ENCODE measurements around the gene SLC30A9.

The SLC30A9 gene

DNA sequence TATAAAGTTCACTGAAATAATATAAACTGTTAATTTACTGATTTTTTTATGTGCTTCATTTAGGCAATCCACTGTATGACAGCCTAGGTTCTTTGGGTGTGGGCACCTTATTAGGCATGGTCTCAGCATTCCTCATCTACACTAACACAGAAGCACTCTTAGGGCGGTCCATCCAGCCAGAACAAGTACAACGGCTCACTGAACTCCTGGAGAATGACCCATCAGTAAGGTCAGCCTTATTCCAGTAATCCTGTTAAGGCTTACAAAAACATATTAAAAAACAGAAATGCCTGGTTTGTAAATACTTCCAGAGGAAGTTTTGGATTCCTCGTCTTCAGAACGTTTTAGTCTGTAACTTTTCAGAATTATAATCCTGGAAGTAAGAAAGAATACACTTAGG lies 80.1 kb downstream of the SLC30A9 start:
- H3K36me3 ChIP-seq (ENCODE audit: control insufficient read depth in 5 of 5, insufficient read depth in 5 of 5, low read length in 5 of 5) = peaks cover 12 to 41% (median 28%) of the 10 kb centered on the region in 5 donors
- H3K9ac ChIP-seq (ENCODE audit: low read length in 5 of 5) = no peak overlapping the region
- no peak overlapping the region for H3K27ac ChIP-seq (ENCODE audit: low read depth, low read length)
- H3K9me3 ChIP-seq (ENCODE audit: control insufficient read depth in 5 of 5, low read length in 5 of 5) = no peaks in the 10 kb centered on the region
- no peaks in the 10 kb centered on the region for H3K4me1 ChIP-seq (ENCODE audit: control insufficient read depth in 5 of 5, insufficient read depth in 5 of 5, low read length in 5 of 5)
- H3K4me3 ChIP-seq (ENCODE audit: low read depth in 1 of 5, low read length in 5 of 5) = no peak overlapping the region
- no peaks in the 10 kb centered on the region for H3K27me3 ChIP-seq (ENCODE audit: control insufficient read depth in 5 of 5, insufficient read depth in 4 of 5, low read length in 5 of 5)

DNA sequence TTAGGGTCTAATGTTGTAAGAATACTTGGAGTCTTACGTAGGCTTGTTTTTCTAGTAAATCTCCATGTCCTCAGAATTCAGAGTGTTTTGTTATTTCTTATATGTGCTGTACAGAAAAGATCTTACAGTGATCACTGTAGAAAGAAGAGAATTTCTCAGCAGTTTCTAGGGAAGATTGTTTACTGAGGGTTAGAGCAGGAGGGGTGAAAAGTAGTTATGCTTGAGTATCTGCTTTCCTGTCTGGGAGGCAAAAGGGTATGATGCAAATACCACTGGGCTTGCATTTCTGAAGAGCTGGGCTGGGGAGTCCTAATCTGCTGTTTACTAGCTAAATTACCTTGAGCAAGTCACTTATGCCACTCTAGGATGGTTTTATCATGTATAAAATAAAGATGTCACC lies 84.0 kb downstream of the SLC30A9 start:
- Histone ChIP-seq H3K4me1 (ENCODE audit: control insufficient read depth in 5 of 5, insufficient read depth in 5 of 5, low read length in 5 of 5) (no peaks in the 10 kb centered on the region), H3K9me3 (ENCODE audit: control insufficient read depth in 5 of 5, low read length in 5 of 5) (no peaks in the 10 kb centered on the region), H3K27me3 (ENCODE audit: control insufficient read depth in 5 of 5, insufficient read depth in 4 of 5, low read length in 5 of 5) (no peaks in the 10 kb centered on the region), H3K4me3 (ENCODE audit: low read depth in 1 of 5, low read length in 5 of 5) (no peak overlapping the region), H3K36me3 (ENCODE audit: control insufficient read depth in 5 of 5, insufficient read depth in 5 of 5, low read length in 5 of 5) (peaks cover 10 to 34% (median 26%) of the 10 kb centered on the region in 5 donors), H3K9ac (ENCODE audit: low read length in 5 of 5) (no peak overlapping the region), H3K27ac (ENCODE audit: low read depth, low read length) (no peak overlapping the region)

DNA sequence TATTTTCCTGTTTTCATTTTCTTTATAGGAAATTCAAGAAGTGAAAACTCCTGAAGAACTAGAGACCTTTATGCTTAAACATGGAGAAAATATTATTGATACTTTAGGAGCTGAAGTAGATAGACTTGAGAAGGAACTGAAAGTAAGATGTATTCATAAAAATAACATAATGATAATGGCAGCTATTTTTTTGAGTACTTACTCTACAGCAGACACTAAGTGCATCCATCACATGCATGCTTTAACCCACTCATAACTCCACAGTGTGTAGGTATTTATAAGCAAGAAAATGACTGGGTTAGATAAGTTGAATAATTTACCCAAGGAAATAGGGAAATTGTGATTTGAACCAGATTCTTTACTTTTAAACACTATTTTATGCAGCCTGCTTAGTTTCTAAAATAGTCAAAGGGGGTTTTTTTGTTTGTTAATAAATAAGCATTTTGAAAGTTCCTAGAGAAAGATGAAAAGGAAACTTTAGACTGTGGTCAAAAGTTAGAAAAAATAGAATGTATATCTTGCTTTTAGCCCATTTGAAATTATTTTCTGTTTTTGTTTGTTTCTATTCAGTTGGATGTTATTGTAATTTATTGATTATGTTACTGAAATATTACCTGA lies 88.0 kb downstream of the SLC30A9 start:
- no peak overlapping the region for H3K4me3 ChIP-seq (ENCODE audit: low read depth in 1 of 5, low read length in 5 of 5)
- H3K36me3 ChIP-seq (ENCODE audit: control insufficient read depth in 5 of 5, insufficient read depth in 5 of 5, low read length in 5 of 5) = peaks cover 14 to 38% (median 20%) of the 10 kb centered on the region in 5 donors
- no peak overlapping the region for H3K27ac ChIP-seq (ENCODE audit: low read depth, low read length)
- H3K4me1 ChIP-seq (ENCODE audit: control insufficient read depth in 5 of 5, insufficient read depth in 5 of 5, low read length in 5 of 5) = no peaks in the 10 kb centered on the region
- no peak overlapping the region for H3K9ac ChIP-seq (ENCODE audit: low read length in 5 of 5)
- H3K9me3 ChIP-seq (ENCODE audit: control insufficient read depth in 5 of 5, low read length in 5 of 5) = no peaks in the 10 kb centered on the region
- no peaks in the 10 kb centered on the region for H3K27me3 ChIP-seq (ENCODE audit: control insufficient read depth in 5 of 5, insufficient read depth in 4 of 5, low read length in 5 of 5)

DNA sequence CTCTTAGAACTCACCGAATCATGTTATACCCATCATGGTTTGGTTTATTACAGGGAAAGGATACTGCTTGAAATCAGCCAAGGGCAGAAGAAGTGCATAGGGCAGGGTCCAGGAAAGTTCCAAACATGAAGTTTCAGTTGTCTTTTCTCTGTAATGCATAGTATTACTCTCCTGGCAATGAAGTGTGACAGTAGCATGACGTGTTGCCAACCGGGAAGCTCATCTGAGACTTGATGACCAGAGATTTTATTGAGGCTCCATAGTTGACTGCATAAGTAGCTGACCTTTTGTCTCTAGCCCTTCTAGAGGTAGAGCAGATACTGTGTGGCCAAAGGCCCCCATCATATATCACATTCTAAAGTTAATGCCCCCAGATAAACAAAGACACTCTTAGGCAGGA lies 90.0 kb downstream of the SLC30A9 start:
- Histone ChIP-seq H3K4me1 (ENCODE audit: control insufficient read depth in 5 of 5, insufficient read depth in 5 of 5, low read length in 5 of 5) (no peaks in the 10 kb centered on the region), H3K27me3 (ENCODE audit: control insufficient read depth in 5 of 5, insufficient read depth in 4 of 5, low read length in 5 of 5) (no peaks in the 10 kb centered on the region), H3K36me3 (ENCODE audit: control insufficient read depth in 5 of 5, insufficient read depth in 5 of 5, low read length in 5 of 5) (peaks cover 16 to 40% (median 21%) of the 10 kb centered on the region in 5 donors), H3K27ac (ENCODE audit: low read depth, low read length) (no peak overlapping the region), H3K9me3 (ENCODE audit: control insufficient read depth in 5 of 5, low read length in 5 of 5) (no peaks in the 10 kb centered on the region), H3K9ac (ENCODE audit: low read length in 5 of 5) (no peak overlapping the region), H3K4me3 (ENCODE audit: low read depth in 1 of 5, low read length in 5 of 5) (no peak overlapping the region)

DNA sequence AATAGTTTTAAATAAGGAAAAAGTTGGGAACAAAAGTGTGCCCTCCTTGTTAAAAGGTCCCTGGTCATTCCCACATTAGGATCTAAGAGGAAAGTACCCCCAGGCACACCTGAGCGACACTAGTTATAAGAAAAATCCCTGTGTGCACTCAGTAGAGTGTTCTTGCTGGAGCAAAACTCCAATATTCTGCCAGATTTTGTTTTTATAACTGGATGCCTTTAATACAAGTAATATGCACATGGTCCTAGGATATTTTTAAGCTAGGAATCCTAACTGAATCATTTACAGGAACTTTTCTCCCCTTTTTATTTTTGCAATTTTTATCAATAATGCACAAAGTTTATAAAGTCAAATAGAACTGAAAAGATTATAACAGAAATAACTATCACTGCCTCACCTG lies 93.5 kb downstream of the SLC30A9 start:
- no peaks in the 10 kb centered on the region for H3K9me3 ChIP-seq (ENCODE audit: control insufficient read depth in 5 of 5, low read length in 5 of 5)
- no peak overlapping the region for H3K27ac ChIP-seq (ENCODE audit: low read depth, low read length)
- H3K9ac ChIP-seq (ENCODE audit: low read length in 5 of 5) = no peak overlapping the region
- H3K4me1 ChIP-seq (ENCODE audit: control insufficient read depth in 5 of 5, insufficient read depth in 5 of 5, low read length in 5 of 5) = no peaks in the 10 kb centered on the region
- no peaks in the 10 kb centered on the region for H3K27me3 ChIP-seq (ENCODE audit: control insufficient read depth in 5 of 5, insufficient read depth in 4 of 5, low read length in 5 of 5)
- H3K4me3 ChIP-seq (ENCODE audit: low read depth in 1 of 5, low read length in 5 of 5) = no peak overlapping the region
- H3K36me3 ChIP-seq (ENCODE audit: control insufficient read depth in 5 of 5, insufficient read depth in 5 of 5, low read length in 5 of 5) = peaks cover 18 to 42% (median 29%) of the 10 kb centered on the region in 5 donors

DNA sequence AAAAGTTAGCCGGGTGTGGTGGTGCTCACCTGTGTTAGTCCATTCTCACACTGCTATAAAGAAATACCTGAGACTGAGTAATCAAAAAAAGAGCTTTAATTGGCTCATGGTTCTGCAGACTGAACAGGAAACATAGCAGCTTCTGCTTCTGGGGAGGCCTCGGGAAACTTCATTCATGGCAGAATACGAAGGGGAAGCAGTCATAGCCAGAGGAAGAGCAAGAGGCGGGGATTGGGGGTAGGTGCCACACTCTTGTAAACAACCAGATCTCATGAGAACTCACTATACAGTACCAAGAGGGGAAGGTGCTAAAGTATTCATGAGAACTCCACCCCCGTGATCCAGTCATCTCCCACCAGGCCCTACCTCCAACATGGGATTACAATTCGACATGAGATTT lies 98.1 kb downstream of the SLC30A9 start:
- H3K27ac ChIP-seq (ENCODE audit: low read depth, low read length) = no peak overlapping the region
- H3K9ac ChIP-seq (ENCODE audit: low read length in 5 of 5) = no peak overlapping the region
- H3K9me3 ChIP-seq (ENCODE audit: control insufficient read depth in 5 of 5, low read length in 5 of 5) = no peaks in the 10 kb centered on the region
- H3K27me3 ChIP-seq (ENCODE audit: control insufficient read depth in 5 of 5, insufficient read depth in 4 of 5, low read length in 5 of 5) = no peaks in the 10 kb centered on the region
- H3K36me3 ChIP-seq (ENCODE audit: control insufficient read depth in 5 of 5, insufficient read depth in 5 of 5, low read length in 5 of 5) = peaks cover 10 to 22% (median 18%) of the 10 kb centered on the region in 5 donors
- no peak overlapping the region for H3K4me3 ChIP-seq (ENCODE audit: low read depth in 1 of 5, low read length in 5 of 5)
- no peaks in the 10 kb centered on the region for H3K4me1 ChIP-seq (ENCODE audit: control insufficient read depth in 5 of 5, insufficient read depth in 5 of 5, low read length in 5 of 5)

DNA sequence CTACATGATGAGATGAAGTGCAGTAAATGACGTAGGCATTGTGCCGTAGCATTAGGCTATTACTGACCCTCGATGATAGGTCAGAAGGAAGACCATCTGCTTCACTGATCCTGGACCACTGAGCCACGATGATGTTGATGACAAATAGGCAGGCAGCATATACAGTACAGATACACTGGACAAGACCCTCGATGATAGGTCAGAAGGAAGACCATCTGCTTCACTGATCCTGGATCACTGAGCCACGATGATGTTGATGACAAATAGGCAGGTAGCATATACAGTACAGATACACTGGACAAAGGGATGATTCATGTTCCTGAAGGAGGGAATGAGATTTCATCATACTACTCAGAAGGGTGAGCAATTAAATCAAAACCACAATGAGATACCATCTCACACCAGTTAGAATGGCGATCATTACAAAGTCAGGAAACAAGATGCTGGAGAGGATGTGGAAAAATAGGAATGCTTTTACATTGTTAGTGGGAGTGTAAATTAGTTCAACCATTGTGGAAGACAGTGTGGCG lies 111.2 kb downstream of the SLC30A9 start:
- no peak overlapping the region for H3K9ac ChIP-seq (ENCODE audit: low read length in 5 of 5)
- H3K27me3 ChIP-seq (ENCODE audit: control insufficient read depth in 5 of 5, insufficient read depth in 4 of 5, low read length in 5 of 5) = no peaks in the 10 kb centered on the region
- no peaks in the 10 kb centered on the region for H3K4me1 ChIP-seq (ENCODE audit: control insufficient read depth in 5 of 5, insufficient read depth in 5 of 5, low read length in 5 of 5)
- H3K9me3 ChIP-seq (ENCODE audit: control insufficient read depth in 5 of 5, low read length in 5 of 5) = no peaks in the 10 kb centered on the region
- no peaks in the 10 kb centered on the region for H3K36me3 ChIP-seq (ENCODE audit: control insufficient read depth in 5 of 5, insufficient read depth in 5 of 5, low read length in 5 of 5)
- no peak overlapping the region for H3K27ac ChIP-seq (ENCODE audit: low read depth, low read length)
- H3K4me3 ChIP-seq (ENCODE audit: low read depth in 1 of 5, low read length in 5 of 5) = no peak overlapping the region

DNA sequence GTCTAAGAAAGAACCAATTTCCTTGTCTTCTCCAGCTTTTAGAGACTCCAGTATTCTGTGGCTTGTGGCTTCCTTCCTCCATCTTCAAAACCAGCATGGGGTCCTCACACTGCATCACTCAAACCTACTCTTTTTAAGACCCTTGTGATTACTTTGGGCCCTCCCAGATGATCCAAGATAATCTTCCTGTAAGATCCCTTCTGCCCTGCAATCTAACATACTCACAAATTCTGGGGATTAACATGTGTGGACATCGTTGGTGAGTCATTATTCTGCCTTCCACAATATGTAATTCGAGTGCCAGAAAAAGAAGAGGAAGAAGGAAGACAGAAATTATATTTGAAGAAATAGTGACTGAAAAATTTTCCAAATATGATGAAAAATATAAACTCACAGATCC lies 114.2 kb downstream of the SLC30A9 start:
- H3K27ac ChIP-seq (ENCODE audit: low read depth, low read length) = no peak overlapping the region
- no peak overlapping the region for H3K9ac ChIP-seq (ENCODE audit: low read length in 5 of 5)
- no peaks in the 10 kb centered on the region for H3K9me3 ChIP-seq (ENCODE audit: control insufficient read depth in 5 of 5, low read length in 5 of 5)
- H3K4me1 ChIP-seq (ENCODE audit: control insufficient read depth in 5 of 5, insufficient read depth in 5 of 5, low read length in 5 of 5) = no peaks in the 10 kb centered on the region
- no peaks in the 10 kb centered on the region for H3K27me3 ChIP-seq (ENCODE audit: control insufficient read depth in 5 of 5, insufficient read depth in 4 of 5, low read length in 5 of 5)
- H3K4me3 ChIP-seq (ENCODE audit: low read depth in 1 of 5, low read length in 5 of 5) = no peak overlapping the region
- no peaks in the 10 kb centered on the region for H3K36me3 ChIP-seq (ENCODE audit: control insufficient read depth in 5 of 5, insufficient read depth in 5 of 5, low read length in 5 of 5)

DNA sequence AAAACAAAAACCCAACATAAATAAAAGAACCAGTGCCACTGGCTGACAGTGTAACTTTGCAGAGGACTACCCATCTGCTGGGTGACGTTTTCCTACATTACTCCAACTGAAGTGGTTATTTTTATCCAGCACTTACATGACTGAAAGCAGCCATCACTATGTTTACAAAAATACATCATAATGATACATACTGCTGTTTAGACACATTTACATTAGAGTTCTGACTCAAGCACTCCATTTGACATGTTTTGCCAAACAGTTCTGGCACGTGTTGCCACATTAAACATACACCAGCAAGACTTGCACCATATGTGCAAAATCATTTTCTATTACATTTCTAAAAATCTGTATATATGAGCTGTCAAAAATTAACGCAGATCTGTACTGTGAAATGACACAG lies 122.5 kb downstream of the SLC30A9 start:
- no peak overlapping the region for H3K4me3 ChIP-seq (ENCODE audit: low read depth in 1 of 5, low read length in 5 of 5)
- no peaks in the 10 kb centered on the region for H3K4me1 ChIP-seq (ENCODE audit: control insufficient read depth in 5 of 5, insufficient read depth in 5 of 5, low read length in 5 of 5)
- H3K9me3 ChIP-seq (ENCODE audit: control insufficient read depth in 5 of 5, low read length in 5 of 5) = no peaks in the 10 kb centered on the region
- H3K27ac ChIP-seq (ENCODE audit: low read depth, low read length) = no peak overlapping the region
- H3K36me3 ChIP-seq (ENCODE audit: control insufficient read depth in 5 of 5, insufficient read depth in 5 of 5, low read length in 5 of 5) = no peaks in the 10 kb centered on the region
- H3K9ac ChIP-seq (ENCODE audit: low read length in 5 of 5) = no peak overlapping the region
- peaks cover 0 to 3% (median 0%) of the 10 kb centered on the region in 5 donors for H3K27me3 ChIP-seq (ENCODE audit: control insufficient read depth in 5 of 5, insufficient read depth in 4 of 5, low read length in 5 of 5)

DNA sequence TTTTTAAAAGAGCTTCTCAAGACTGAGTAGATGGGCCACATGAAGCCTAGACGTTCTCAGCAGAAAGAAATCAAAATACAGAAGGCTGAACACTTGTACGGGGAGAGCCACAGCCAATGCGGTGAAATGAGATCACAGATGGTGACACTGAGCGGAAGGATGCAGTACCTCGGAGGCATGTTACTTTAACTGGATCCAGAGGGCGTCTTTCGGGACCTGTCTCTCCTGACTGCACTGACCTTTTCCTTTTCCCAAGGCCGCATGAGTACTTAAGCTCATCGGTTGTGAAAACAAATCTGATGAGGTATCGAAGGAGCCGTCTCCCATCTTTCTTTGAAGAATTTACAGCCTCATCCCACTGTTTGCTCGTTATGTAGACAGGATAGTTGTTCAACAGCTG lies 129.6 kb downstream of the SLC30A9 start:
- Histone ChIP-seq H3K9ac (ENCODE audit: low read length in 5 of 5) (no peak overlapping the region), H3K4me1 (ENCODE audit: control insufficient read depth in 5 of 5, insufficient read depth in 5 of 5, low read length in 5 of 5) (no peaks in the 10 kb centered on the region), H3K27me3 (ENCODE audit: control insufficient read depth in 5 of 5, insufficient read depth in 4 of 5, low read length in 5 of 5) (peaks cover 0 to 6% (median 0%) of the 10 kb centered on the region in 5 donors), H3K9me3 (ENCODE audit: control insufficient read depth in 5 of 5, low read length in 5 of 5) (no peaks in the 10 kb centered on the region), H3K27ac (ENCODE audit: low read depth, low read length) (no peak overlapping the region), H3K4me3 (ENCODE audit: low read depth in 1 of 5, low read length in 5 of 5) (no peak overlapping the region), H3K36me3 (ENCODE audit: control insufficient read depth in 5 of 5, insufficient read depth in 5 of 5, low read length in 5 of 5) (no peaks in the 10 kb centered on the region)
